H1 (cell line): Measurements from ENCODE around the gene PPIF. TPM values are rescaled to one million over a fixed set of nuclear protein-coding genes. Genes with fewer than 3 reads are reported as not detected.

ENCODE experiments used
- CTCF ChIA-PET: fragments of 300-600 bp; sonication (Branson Sonifier 250); formaldehyde crosslinking; loops from one replicate; lab custom pipeline; 2021; ENCODE audit not compliant: partially characterized antibody; lab: Charles Lee
- POLR2A ChIA-PET: fragments of 300-600 bp; sonication (Branson Sonifier 250); formaldehyde crosslinking; loops from one replicate; lab custom pipeline; 2021; ENCODE audit warnings: inconsistent platforms; ENCODE audit not compliant: partially characterized antibody; lab: Charles Lee
- DNase-seq, 2 experiments: peaks; one replicate each; pipeline versions ENCODE4 v3.0.0 to v3.0.0-alpha.2; 2010 to 2022; ENCODE audit warnings: low spot score in 2 of 2, low read depth in 1 of 2, mixed read lengths in 1 of 2
- FAIRE-seq: peaks from 2 replicates; lab custom pipeline; 2011; peaks lifted over from hg19 to GRCh38; lab: Jason Lieb, UNC
- H2AFZ ChIP-seq: 2 replicates; pipeline ENCODE4 v1.8.1; 2012; ENCODE audit warnings: low read length, inconsistent platforms
- H2AK5ac ChIP-seq: 2 replicates; pipeline ENCODE4 v1.6.1; 2013; ENCODE audit warnings: low read depth, low read length
- H2BK120ac ChIP-seq: replicated peaks from 2 replicates; pipeline ENCODE3; 2013; ENCODE audit warnings: low read depth, low read length, inconsistent platforms
- H2BK12ac ChIP-seq: 2 replicates; pipeline ENCODE4 v1.6.1; 2013; ENCODE audit warnings: low read depth, low read length
- H2BK15ac ChIP-seq: 2 replicates; pipeline ENCODE4 v1.6.1; 2013; ENCODE audit warnings: low read length
- H2BK20ac ChIP-seq: 2 replicates; pipeline ENCODE4 v1.6.1; 2013; ENCODE audit warnings: low read length
- H2BK5ac ChIP-seq: 2 replicates; pipeline ENCODE4 v1.6.1; 2013; ENCODE audit warnings: low read depth, low read length
- H3K14ac ChIP-seq: 2 replicates; pipeline ENCODE4 v1.6.1; 2013; ENCODE audit warnings: inconsistent platforms; ENCODE audit not compliant: insufficient read length
- H3K18ac ChIP-seq: 2 replicates; pipeline ENCODE4 v1.6.1; 2013; ENCODE audit warnings: low read length; ENCODE audit errors: extremely low read depth
- H3K23ac ChIP-seq: 2 replicates; pipeline ENCODE4 v1.6.1; 2013; ENCODE audit warnings: inconsistent platforms; ENCODE audit not compliant: insufficient read length
- H3K23me2 ChIP-seq: 2 replicates; pipeline ENCODE4 v1.6.1; 2013; ENCODE audit warnings: low read depth, low read length
- H3K27ac ChIP-seq: 2 replicates; pipeline ENCODE4 v1.6.1; 2011; ENCODE audit warnings: low read depth, low read length, inconsistent platforms
- H3K27me3 ChIP-seq, 4 experiments: replicated peaks in 1 of 4; 1 replicate in 1 of 4; 2 replicates in 3 of 4; pipeline versions ENCODE4 v1.6.1 to v1.8.1; 2011 to 2013; ENCODE audit warnings: low read length in 3 of 4, mild to moderate bottlenecking in 3 of 4, inconsistent platforms in 2 of 4, mixed read lengths in 2 of 4, moderate library complexity in 1 of 4; ENCODE audit not compliant: control insufficient read depth in 3 of 4, insufficient read depth in 3 of 4; ENCODE audit errors: extremely low read depth in 1 of 4
- H3K36me3 ChIP-seq, 4 experiments: 2 replicates each; pipeline versions ENCODE4 v1.6.1 to v1.8.1; 2011 to 2013; ENCODE audit warnings: mild to moderate bottlenecking in 4 of 4, low read length in 3 of 4, moderate library complexity in 2 of 4, control low read depth in 1 of 4, inconsistent platforms in 1 of 4; ENCODE audit not compliant: insufficient read depth in 4 of 4, control insufficient read depth in 2 of 4
- H3K4ac ChIP-seq: replicated peaks from 2 replicates; pipeline ENCODE3; 2013; ENCODE audit warnings: low read length, low read depth, mixed read lengths, inconsistent platforms; ENCODE audit not compliant: insufficient read length
- H3K4me1 ChIP-seq, 4 experiments: replicated peaks in 1 of 4; 1 replicate in 1 of 4; 2 replicates in 3 of 4; pipeline versions ENCODE4 v1.6.1 to v1.8.1; 2011 to 2013; ENCODE audit warnings: low read length in 3 of 4, inconsistent platforms in 2 of 4, mixed read lengths in 1 of 4; ENCODE audit not compliant: insufficient read depth in 4 of 4, control insufficient read depth in 3 of 4
- H3K4me2 ChIP-seq, 2 experiments: 2 replicates each; pipeline versions ENCODE4 v1.6.1 to v1.8.1; 2011 to 2013; ENCODE audit warnings: low read depth in 2 of 2, low read length in 2 of 2, control low read depth in 1 of 2, inconsistent platforms in 1 of 2, mild to moderate bottlenecking in 1 of 2; ENCODE audit not compliant: insufficient read depth in 1 of 2
- H3K4me3 ChIP-seq, 4 experiments: fragments of 200-600, 300-600 bp in 1 of 4; sonication (generic), shearing (Covaris generic), sonication (Bioruptor Twin) in 1 of 4; 2 replicates each; pipeline versions ENCODE4 v1.5.1 to v1.8.1; 2011 to 2016; ENCODE audit warnings: low read length in 4 of 4, low read depth in 3 of 4, control low read depth in 2 of 4, inconsistent platforms in 2 of 4, mild to moderate bottlenecking in 2 of 4, mixed read lengths in 1 of 4, moderate library complexity in 1 of 4; ENCODE audit not compliant: insufficient read depth in 2 of 4; ENCODE audit errors: extremely low read depth in 1 of 4
- H3K56ac ChIP-seq: replicated peaks from 2 replicates; pipeline ENCODE3; 2013; ENCODE audit warnings: low read depth, mild to moderate bottlenecking, mixed read lengths, low read length, inconsistent platforms; ENCODE audit not compliant: insufficient read length
- H3K79me1 ChIP-seq: 2 replicates; pipeline ENCODE4 v1.6.1; 2013; ENCODE audit warnings: low read depth, low read length, control low read depth
- H3K79me2 ChIP-seq, 2 experiments: 2 replicates each; pipeline versions ENCODE4 v1.6.1 to v1.8.1; 2012 to 2013; ENCODE audit warnings: low read length in 2 of 2, mild to moderate bottlenecking in 2 of 2, inconsistent platforms in 1 of 2; ENCODE audit not compliant: insufficient read depth in 2 of 2, control insufficient read depth in 1 of 2
- H3K9ac ChIP-seq, 4 experiments: replicated peaks in 1 of 4; 1 replicate in 1 of 4; 2 replicates in 3 of 4; pipeline versions ENCODE4 v1.6.1 to v1.8.1; 2011 to 2013; ENCODE audit warnings: low read depth in 3 of 4, low read length in 3 of 4, control low read depth in 2 of 4, mild to moderate bottlenecking in 2 of 4, moderate library complexity in 2 of 4, inconsistent platforms in 1 of 4; ENCODE audit errors: extremely low read depth in 1 of 4
- H3K9me3 ChIP-seq, 2 experiments: 2 replicates each; pipeline versions ENCODE4 v1.6.1 to v1.8.1; 2012 to 2013; ENCODE audit warnings: mild to moderate bottlenecking in 2 of 2, moderate library complexity in 2 of 2, control low read depth in 1 of 2, inconsistent platforms in 1 of 2, low read depth in 1 of 2, low read length in 1 of 2, mixed read lengths in 1 of 2; ENCODE audit not compliant: insufficient read depth in 2 of 2
- H4K20me1 ChIP-seq, 2 experiments: replicated peaks in 1 of 2; 2 replicates each; pipeline versions ENCODE3 to v1.8.1; 2011 to 2013; ENCODE audit warnings: inconsistent platforms in 2 of 2, low read length in 2 of 2, mild to moderate bottlenecking in 1 of 2; ENCODE audit not compliant: insufficient read depth in 2 of 2, control insufficient read depth in 1 of 2
- H4K5ac ChIP-seq: 2 replicates; pipeline ENCODE4 v1.6.1; 2013; ENCODE audit warnings: low read length, low read depth, mixed read lengths, inconsistent platforms; ENCODE audit not compliant: insufficient read length
- H4K8ac ChIP-seq: 2 replicates; pipeline ENCODE4 v1.8.0; 2013; ENCODE audit warnings: mild to moderate bottlenecking, moderate library complexity, low read length, inconsistent platforms; ENCODE audit not compliant: insufficient read depth; ENCODE audit errors: extremely low read depth
- H4K91ac ChIP-seq: replicated peaks from 2 replicates; pipeline ENCODE3; 2013; ENCODE audit warnings: low read length, mixed read lengths, inconsistent platforms; ENCODE audit not compliant: insufficient read length
- ASH2L ChIP-seq: fragments of 200-600, 300-600 bp; sonication (generic); IDR thresholded peaks from one replicate; pipeline ENCODE4 v1.7.1; 2017; ENCODE audit warnings: low read length
- CHD1 ChIP-seq: IDR thresholded peaks from 2 replicates; pipeline ENCODE4 v1.6.1; 2012; ENCODE audit warnings: low read depth, low read length, improper control_type of control experiment
- TEAD4 ChIP-seq: IDR thresholded peaks from 2 replicates; pipeline ENCODE4 v1.6.1; 2012; ENCODE audit warnings: low read depth, low read length, inconsistent platforms, mixed read lengths
- ZNF274 ChIP-seq: IDR thresholded peaks from 2 replicates; pipeline ENCODE4 v1.7.0; 2012; ENCODE audit warnings: low read length, borderline replicate concordance; ENCODE audit errors: extremely low read depth
- whole genome bisulfite sequencing, 2 experiments: shearing (Covaris generic) in 1 of 2; methylation state at CpG; one replicate each; pipeline versions ENCODE4 v1.1.6 to v1.1.7; 2013 to 2015; ENCODE audit warnings: low lambda C conversion rate in 2 of 2, mixed read lengths in 2 of 2, inconsistent platforms in 1 of 2, low coverage in 1 of 2, missing lambda C conversion rate in 1 of 2; ENCODE audit not compliant: insufficient replicate concordance in 2 of 2, insufficient coverage in 1 of 2, insufficient read length in 1 of 2; ENCODE audit errors: extremely low coverage in 1 of 2, missing lambda C conversion rate in 1 of 2; 5-methylcytosine and 5-hydroxymethylcytosine counted together
- polyA plus RNA-seq, 7 experiments: library from polyadenylated mRNA; depleted of rRNA in 3 of 7; stranded (reverse) in 5 of 7; unstranded in 2 of 7; fragments of >200 nt in 5 of 7; fragments of 200-250 nt in 2 of 7; gene quantifications; 1 replicate in 5 of 7; 2 replicates in 1 of 7; 4 replicates in 1 of 7; pipeline versions ENCODE4 v1.2.1 to v1.2.3, GENCODE V29; 2011 to 2013; ENCODE audit warnings: missing spikeins in 2 of 7, mixed read lengths in 2 of 7
- total RNA-seq: library from RNA; stranded (reverse); fragmentation: NEBNext Ultra II Directional; extraction: Animal tissue kit (Norgen Biotek cat#: 25700); gene quantifications from 2 replicates; pipeline ENCODE4 v1.2.1, GENCODE V29; 2021

Gene PPIF
- total and polyA plus RNA-seq, 2 of the 8 experiments (the other 6 are each of a cell fraction or from before 2014, with no cell fraction given), result 70.2 to 77.6 TPM

DNA sequence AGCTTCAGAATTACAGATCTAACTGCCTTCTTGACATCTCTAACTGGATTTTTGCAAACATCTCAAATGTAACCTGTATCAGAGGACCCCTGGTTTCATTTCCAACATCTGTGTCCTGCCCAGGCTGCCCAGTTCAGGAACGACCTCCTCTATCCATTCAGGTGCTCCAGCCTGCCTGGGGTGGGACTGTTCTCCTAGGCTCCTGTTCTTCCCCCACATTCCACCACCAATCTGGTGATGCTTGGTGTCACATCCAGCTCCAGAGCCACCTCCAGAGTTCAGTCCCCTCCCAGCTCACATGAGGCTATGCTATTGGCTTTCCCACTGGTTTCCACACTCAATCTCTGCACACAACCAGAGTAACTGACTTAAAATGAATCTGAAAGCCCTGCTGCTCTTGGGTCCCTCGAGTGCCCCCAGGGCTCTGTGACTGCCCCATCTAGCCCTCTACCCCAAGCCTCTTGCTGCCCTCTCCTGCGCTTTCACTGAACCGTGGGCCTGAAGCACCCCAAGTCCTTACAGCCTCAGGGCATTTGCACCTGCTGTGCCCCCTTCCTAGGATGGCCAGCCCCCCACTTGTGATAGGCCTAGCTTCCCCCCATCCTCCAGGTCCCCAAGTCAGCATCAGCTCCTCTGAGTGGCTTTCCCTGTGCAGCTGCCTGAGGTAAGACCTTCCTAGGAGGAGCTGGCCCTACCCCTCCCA is 46.1 kb downstream of the PPIF start:
- Histone ChIP-seq H3K9me3 (no peaks in the 10 kb centered on the region), H3K27me3 (no peaks in the 10 kb centered on the region; a peak in 1 of 7 replicates), H2BK12ac (no peak overlapping the region), H2AFZ (no peak overlapping the region), H4K8ac (no peak overlapping the region), H3K4me2 (no peak overlapping the region), H3K9ac (no peak overlapping the region), H3K4me3 (no peak overlapping the region), H3K14ac (no peak overlapping the region), H4K20me1 (no peaks in the 10 kb centered on the region), H2BK5ac (no peak overlapping the region), H3K56ac (no peak overlapping the region), H2BK20ac (no peak overlapping the region), H3K79me2 (no peaks in the 10 kb centered on the region), H2BK15ac (no peak overlapping the region), H2AK5ac (no peak overlapping the region), H3K23me2 (no peaks in the 10 kb centered on the region; the same call in 1 of the 2 replicates), H3K27ac (no peak overlapping the region), H3K4me1 (no peaks in the 10 kb centered on the region; a peak in 1 of 7 replicates), H4K91ac (no peak overlapping the region), H2BK120ac (no peak overlapping the region), H3K4ac (no peak overlapping the region), H4K5ac (no peak overlapping the region), H3K23ac (no peak overlapping the region), H3K36me3 (no peaks in the 10 kb centered on the region), H3K79me1 (no peaks in the 10 kb centered on the region), H3K18ac (no peak overlapping the region)
- DNase-seq, result no peak
- 88% methylated on average over 4 of the region's 4 CpGs; no CpG with 5 or more reads in 1 of the 2 experiments for WGBS, 2 experiments
- CTCF ChIA-PET, result interaction anchor here (0.6 to 12.0 kb wide), 7 partner anchors 10 to 94 kb away, joined by 3 to 100 read pairs (median 3); no protein-coding TSS in a partner anchor
- POLR2A ChIA-PET, result interaction anchor here (1.5 kb wide), 1 partner anchor 11 kb away, joined by 3 read pairs; no protein-coding TSS in a partner anchor
- FAIRE-seq, result no peak
- TF ChIP-seq TEAD4, result no peak
- TF ChIP-seq ASH2L, result no peak
- no peak for TF ChIP-seq ZNF274
- no peak for TF ChIP-seq CHD1
